GM18870 (cell line): Measurements from ENCODE around the gene FYN.

Source experiments
- ATAC-seq: cut with Tn5 transposase; IDR thresholded peaks from one replicate; pipeline ENCODE4 v1.9.1; 2021; ENCODE audit warnings: moderate library complexity; ENCODE audit not compliant: unreplicated experiment

FYN gene

GRCh38 chr6:111667931-111668330 is 205.3 kb downstream of the FYN start:
- no peak for ATAC-seq

DNA sequence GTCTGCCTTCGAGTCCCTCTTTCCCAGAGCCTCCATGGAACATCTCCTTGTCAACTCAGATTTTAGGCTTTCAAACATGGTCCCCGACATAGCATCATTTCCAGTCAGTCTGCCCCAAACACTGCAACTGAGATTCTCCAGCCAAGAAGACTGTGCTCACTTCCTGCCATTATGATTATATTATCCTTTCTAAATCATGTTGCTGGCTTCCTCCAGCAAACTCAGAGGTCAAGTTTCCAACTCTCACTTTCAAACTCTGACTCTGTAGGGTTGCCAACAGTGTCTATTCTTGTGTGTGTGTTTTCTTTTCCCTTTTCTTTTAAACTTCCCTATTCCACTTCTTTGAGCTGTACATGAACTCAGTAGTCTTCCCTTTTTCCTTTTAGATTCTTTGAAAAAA is 206.4 kb downstream of the FYN start:
- no peak for ATAC-seq

DNA sequence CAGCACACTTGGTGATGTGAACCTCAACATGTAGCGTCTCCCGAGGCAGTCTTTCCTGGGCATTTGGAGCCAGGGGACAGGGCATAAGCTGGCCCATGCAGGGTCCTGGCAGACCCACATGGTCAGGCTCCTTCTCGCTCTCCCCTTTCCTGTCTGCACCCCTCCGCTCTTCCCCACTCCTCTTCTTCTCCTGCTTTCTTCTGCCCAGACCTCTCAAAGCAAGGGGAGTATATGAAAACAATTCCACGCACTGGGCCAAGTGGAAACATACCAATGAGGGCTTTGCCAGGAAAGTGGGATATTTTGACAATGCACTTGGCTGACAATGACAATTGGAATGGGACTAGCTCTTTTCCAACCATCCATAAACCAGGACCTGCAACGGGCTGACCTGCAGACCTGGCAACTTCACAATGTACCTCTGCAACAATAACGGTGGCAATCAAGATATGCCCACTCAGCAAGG is 208.7 kb downstream of the FYN start:
- ATAC-seq, result no peak

GRCh38 chr6:111663692-111664564 is 209.3 kb downstream of the FYN start:
- ATAC-seq, result no peak

- ATAC-seq, result no peak
Measured at GRCh38 chr6:111662794-111663593, 210.3 kb downstream of the FYN start.

DNA sequence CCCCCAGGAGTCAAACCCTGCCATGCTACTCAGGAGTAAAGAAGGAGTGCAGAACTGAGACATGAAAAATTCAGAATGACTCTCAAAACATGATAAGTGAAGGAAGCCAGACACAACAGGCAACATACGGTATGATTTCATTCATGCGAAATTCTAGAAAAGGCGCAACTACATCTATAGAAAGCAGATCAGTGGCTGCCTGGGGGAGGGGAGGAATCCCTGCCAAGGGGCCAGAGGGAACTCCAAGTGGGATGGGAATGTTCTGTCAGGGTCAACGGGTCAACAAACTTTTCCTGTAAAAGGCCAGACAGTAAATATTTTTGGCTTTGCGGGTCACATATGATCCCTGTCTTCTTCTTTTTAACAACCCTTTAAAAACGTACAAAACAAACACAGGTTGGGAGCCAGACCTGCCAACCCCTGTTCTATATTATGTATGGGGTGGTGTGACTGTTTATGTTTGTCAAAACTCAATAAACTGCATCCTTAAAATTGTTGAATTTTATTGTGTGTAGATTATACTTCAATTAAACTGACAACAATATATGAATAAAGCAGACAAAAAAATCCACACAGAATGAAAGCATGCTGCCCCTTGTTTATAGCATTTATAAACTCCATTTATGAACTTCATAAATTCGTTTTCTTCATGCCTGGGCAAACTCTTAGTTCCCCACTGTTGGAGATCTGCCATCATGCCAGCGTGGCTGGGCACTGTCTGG is 211.0 kb downstream of the FYN start:
- no peak for ATAC-seq

GRCh38 chr6:111661541-111662061 is 211.7 kb downstream of the FYN start:
- no peak for ATAC-seq

GRCh38 chr6:111660531-111660930 is 212.7 kb downstream of the FYN start:
- no peak for ATAC-seq

DNA sequence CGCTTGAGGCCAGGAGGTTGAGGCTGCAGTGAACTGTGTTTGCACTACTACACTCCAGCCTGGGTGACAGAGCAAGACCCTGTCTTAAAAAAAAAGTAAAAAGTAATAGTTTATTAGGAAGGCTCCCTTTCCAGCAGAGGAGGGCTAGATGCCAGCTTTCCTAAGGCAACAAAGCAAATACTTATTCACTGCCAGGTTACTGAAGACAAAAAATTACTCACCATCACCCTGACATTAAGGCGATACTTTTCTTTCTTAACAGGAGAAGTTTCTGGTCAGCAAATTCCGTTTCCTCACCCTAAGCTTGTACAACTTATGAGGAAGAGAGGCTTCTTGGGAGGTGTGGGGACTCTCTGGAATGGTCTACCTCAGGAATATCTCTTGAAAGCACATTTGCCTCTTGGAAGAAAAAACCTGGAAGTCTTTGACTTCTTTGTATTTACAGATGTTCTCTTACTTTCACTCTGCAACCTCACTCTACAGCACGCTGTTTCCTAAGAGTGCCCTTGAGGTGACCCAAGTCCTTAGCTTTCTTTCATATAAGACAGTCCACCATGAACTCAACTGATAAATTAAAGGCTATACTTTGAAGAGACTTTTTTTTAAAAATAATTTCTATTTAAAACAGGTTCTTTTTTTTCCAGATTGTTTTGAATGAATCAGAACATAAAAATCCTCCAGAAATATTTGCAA is 214.6 kb downstream of the FYN start:
- ATAC-seq, result no peak

GRCh38 chr6:111657146-111657545 is 216.1 kb downstream of the FYN start:
- no peak for ATAC-seq

GRCh38 chr6:111653979-111654378 is 219.3 kb downstream of the FYN start:
- ATAC-seq, result no peak

DNA sequence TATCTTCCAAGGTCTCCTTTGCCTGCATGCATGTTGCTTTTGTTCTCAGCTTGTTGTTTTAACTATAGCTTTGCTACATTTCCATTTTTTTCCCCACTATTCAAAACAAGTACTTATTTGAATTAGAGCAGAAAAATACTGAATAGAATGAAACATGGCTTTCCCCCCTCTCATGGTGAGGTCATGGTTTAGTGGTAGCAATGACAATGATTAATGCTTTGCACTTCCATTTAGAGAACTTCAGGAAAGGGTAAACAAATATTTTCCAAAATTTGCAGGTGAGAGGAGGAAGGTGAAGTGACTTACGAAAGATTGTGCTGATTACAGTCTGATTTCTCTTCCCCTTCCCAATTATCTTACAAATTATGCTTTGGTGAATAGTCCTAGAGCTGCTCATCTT is 219.8 kb downstream of the FYN start:
- no peak for ATAC-seq

GRCh38 chr6:111652156-111652555 is 221.1 kb downstream of the FYN start:
- ATAC-seq, result no peak

DNA sequence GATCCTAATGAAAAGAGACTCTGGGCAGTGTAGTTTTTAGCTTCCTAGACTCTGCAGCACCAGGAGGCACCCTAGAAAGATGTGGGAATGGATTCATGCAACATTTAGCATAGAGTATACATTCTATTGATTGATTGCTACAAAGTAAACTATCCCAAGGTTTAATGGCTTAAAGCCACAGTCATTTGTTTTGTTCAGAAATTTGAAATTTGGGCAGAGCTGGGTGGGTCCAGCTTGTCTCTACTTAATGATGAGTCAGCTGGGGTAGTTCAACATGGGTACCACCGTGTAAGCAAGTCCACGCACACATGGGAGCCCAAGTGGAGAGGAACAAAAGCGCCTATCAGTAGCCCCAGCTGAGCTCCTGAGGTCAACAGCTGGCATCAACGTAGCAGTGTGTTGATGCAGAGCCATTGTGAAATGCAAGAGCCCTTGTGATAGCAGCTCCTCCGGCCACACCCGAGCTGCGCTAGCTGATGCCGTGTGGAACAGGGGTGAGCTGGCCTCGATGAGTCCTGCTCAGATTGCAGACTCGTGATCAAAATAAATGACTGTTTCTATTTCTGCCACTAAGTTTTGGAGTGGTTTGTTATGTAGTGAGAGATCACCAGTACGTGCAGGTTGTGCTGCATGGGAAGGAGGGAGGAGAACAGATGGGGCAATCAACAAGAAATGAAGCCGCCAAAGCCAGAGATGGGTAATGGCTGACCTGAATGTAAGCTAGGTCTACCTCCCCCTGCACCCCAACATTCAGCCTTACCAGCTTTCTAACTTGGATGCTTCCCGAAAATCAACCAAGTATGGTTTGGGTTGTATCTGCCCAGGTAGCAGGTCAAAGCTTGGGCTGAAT is 221.8 kb downstream of the FYN start:
- ATAC-seq, result no peak

GRCh38 chr6:111650049-111650448 is 223.2 kb downstream of the FYN start:
- ATAC-seq, result no peak

- no peak for ATAC-seq
Measured at GRCh38 chr6:111648100-111648499, 225.2 kb downstream of the FYN start.

DNA sequence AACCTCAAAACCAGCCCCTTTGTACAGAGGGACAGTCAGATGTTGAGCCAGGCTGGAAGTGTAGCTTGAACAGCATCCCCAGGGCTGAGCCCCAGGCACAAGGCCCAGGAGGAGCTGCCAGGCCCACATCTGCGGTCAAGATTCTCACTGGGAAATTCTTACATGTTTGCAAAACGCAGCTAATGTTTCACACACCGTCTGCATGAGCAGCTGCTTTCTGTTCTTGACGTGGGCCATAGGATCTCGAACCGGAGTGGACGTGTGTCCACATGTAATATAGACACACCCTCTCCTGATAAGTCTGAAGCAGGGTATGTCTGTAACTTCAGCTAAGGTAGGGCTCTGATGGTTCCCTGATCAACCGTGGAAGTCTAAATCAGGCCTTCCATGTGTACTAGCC is 226.3 kb downstream of the FYN start:
- no peak for ATAC-seq

- no peak for ATAC-seq
Measured at GRCh38 chr6:111646034-111646433, 227.2 kb downstream of the FYN start.

DNA sequence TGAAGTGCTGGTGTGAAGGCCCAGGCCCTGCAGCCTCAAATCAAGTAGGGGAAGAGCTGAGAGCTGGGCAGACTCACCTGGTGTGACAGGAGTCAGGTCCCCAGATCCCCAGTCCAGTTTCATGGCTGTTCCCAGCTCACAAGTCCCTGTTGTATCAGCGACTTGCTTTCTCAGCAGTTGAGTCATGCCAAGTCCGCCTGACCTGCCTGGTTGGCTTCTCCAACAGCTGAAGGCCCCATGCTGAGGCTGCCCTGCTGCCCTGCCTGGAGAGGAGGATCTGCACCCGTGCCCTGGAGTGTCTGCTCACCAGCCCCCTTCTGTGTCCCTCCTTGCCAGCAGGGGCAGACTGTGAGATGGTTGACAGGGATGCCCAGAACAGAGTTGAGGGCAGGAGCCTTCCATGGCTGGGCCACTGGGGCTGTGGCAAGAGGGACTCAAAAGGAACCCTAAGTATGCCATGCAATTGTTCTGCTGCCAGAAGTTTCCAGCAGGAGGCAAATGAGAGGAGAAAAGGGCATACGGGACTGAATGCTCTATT is 228.3 kb downstream of the FYN start:
- ATAC-seq, result no peak
